GM12874 (cell line): ENCODE results near the gene SLC6A5.

Experiments used
- TF ChIP-seq, protein P1 (sequence below): IDR thresholded peaks from 2 replicates; pipeline ENCODE4 v1.5.1; 2011; ENCODE audit warnings: low read depth, mild to moderate bottlenecking, control low read depth, low read length, moderate library complexity; ENCODE audit not compliant: insufficient read depth

The SLC6A5 gene

DNA sequence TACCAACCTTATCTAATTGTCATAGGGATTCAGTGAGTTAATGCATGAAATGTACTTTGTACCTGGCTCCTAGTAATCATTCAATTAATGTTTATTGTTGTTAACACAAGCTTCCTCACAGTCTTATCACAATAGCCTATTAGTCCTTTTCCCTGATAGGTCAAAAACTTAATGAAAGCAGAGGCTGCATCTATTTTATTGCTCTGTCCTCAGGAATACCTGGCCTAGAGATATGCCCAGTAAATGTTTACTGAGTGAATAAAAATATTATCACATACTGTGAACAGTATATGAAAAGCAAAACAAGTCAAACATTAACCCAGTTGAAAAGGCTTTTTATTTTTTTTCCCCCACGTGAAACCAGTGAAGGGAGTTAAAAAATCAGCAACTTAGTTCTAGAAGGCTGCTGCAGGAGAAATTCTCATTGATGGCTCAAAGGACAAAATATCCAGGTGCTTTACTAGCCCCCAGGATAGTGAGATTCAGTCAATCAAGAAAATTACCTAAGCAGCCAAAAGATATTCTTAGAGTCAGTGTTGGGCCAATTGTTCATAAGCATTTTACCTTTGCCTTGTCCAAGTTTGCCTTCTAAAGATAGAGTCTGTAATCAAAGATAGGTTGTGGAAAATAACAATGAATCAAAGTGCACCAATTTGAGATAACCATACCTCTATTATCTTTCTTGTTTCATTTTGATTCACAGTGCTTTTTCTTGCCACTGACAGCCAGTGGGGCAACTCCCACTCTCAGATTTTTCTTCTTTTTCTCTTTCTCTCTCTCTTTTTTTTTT is 34.4 kb upstream of the SLC6A5 start:
- TF ChIP-seq, protein P1, sequence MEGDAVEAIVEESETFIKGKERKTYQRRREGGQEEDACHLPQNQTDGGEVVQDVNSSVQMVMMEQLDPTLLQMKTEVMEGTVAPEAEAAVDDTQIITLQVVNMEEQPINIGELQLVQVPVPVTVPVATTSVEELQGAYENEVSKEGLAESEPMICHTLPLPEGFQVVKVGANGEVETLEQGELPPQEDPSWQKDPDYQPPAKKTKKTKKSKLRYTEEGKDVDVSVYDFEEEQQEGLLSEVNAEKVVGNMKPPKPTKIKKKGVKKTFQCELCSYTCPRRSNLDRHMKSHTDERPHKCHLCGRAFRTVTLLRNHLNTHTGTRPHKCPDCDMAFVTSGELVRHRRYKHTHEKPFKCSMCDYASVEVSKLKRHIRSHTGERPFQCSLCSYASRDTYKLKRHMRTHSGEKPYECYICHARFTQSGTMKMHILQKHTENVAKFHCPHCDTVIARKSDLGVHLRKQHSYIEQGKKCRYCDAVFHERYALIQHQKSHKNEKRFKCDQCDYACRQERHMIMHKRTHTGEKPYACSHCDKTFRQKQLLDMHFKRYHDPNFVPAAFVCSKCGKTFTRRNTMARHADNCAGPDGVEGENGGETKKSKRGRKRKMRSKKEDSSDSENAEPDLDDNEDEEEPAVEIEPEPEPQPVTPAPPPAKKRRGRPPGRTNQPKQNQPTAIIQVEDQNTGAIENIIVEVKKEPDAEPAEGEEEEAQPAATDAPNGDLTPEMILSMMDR = no peak

DNA sequence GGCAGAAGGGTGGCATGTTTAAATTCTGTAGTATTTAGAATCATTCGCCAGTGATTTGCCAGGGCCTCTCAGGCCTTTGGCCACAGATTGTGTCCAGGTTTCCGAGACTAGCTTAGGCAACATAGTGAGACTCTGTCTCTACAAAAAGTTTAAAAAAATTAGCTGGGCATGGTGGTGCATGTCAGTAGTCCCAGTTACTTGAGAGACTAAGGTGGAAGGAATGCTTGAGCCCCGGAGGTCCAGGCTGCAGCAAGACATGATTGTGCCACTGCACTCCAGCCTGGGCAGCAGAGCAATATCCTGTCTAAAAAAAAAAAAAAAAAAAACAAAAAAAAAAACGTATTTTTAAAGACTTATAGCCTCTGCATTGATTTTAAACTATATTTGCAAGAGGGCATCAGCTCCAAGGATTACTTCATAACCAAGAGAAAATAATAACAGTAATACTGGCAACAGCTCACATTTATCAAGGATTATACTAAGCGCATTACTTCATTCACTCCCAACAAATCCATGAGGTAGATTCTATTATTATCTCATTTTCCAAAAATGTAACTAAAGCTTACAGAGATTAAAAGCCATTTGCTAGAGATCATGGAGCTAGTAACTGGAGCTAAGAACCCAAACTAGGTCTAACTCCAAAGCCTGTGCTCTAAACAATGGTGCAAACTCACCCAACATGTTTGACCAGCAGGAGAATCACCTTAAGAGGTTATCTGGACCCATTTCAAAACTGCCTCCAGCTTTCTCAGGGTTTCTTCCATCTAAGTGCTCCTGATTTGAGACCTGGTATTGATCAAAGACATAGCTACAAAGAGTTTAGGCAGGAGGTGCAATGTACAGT is 32.6 kb upstream of the SLC6A5 start:
- TF ChIP-seq, protein P1 = no peak

DNA sequence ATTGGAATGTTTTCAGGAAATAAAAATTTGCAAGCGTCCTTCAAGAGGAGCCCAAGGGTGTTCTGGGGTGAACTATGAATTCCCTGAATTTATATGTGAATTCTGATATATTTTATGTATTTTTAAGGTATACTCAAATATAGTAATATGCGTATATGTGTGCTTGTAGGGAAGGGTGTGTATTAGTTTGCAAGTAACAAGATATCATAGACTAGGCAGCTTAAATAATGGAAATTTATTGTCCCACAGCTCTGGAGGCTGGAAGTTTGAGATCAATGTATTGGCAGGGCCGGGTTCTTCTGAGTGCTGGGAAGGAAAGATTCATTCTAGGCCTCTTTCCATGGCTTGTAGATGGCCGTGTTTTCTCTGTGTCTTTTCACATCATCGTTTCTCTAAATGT is 16.2 kb upstream of the SLC6A5 start:
- TF ChIP-seq, protein P1 = no peak

DNA sequence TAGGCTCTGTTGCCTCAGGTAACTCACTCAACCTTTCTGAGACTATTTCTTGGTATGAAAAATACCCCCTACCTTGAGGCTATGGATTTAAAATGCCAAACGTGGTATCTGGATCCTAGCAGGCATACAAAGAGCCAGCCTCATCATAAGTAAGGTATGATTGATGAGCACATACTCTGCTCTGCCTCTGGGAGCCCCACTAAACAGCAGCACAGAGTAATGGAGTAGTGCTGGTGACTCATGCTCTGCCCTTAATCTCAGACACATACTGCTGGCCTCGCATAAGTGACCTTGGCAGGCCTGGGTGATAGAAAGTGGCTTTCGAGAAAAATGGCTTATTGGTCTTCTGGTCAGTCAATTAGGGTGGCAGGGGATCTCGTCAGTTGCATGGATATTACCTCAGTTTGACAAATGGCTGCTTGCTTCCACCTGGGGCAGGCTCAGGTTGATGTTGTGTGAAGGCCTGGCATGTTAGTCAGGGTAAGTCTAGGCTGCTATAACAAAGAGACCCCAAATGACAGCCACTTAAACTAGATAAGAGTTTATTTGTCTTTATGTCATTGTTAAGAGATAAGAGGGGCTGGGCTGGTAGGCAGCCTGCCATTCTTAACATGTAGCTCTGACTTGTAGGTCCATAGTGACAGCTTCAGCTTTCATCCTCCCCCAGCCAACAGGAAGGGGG is 15.2 kb upstream of the SLC6A5 start:
- TF ChIP-seq, protein P1 = no peak

DNA sequence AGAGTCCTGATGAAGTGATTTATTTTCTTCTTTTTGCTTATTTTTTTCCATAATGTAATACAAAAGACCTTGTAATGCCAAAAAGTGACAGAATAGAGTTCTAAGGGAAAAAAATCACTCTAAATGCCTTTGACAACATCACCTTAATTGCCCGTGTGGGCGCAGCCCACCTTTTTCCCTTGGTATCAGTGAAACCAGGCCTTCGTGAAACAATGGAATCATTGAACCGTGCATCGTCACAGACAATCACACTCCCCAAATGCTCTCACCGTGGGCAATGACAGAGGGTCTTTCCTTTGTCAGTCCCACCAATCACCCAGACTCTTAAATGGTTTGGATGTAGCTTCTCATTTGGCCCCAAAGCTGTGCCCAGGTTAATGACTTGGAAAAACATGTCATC is 9.6 kb upstream of the SLC6A5 start:
- TF ChIP-seq, protein P1 = no peak

DNA sequence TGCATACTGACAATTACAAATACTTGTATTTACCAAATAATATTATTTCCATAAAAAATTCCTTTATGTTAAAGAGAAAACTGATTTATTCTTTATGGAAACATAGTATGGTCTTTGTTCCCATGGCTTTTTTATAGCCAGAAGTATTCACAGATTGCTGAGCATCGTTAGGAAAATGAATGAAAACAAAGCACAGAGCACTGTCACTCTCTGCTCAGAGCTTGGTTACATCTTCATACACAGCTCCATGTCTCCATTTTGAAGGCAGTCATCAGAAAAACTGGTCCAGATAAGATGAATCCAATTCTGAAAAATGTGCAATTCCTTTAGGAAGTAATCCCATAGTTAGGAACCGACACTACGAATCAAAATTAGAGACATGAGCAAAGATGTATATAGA is 9.0 kb upstream of the SLC6A5 start:
- TF ChIP-seq, protein P1 = no peak

DNA sequence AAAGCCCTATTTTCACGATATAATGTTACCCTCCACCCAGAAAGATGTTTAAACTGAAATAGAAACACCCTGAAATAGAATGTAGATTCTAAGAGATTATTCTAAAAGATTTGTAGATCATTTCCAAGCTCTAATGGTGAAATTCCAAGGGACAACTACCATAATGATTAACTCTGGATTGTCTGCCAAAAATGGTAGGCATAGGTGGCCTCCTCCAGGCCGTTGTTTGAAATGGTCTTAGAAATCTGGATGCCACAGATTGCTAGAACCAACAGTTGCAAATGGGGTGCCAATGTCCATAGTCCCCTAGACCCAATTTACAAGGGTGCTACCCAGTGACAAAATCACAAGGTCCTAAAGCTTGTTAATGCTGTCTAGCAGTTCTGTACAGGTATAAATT is 6.7 kb upstream of the SLC6A5 start:
- TF ChIP-seq, protein P1 = no peak
